Endodermal cell (in vitro differentiated cells): ENCODE results near the gene SLC38A7. TPM values are rescaled to one million over a fixed set of nuclear protein-coding genes. Genes with fewer than 3 reads are reported as not detected.

Experiments
- DNase-seq: peaks from one replicate; pipeline ENCODE4 v3.0.0-alpha.2; 2017
- H3K27ac ChIP-seq: 2 replicates; pipeline ENCODE4 v1.5.1; 2013; ENCODE audit warnings: mild to moderate bottlenecking, low read depth, low read length, moderate library complexity
- H3K27me3 ChIP-seq: 2 replicates; pipeline ENCODE4 v1.6.1; 2013; ENCODE audit warnings: mild to moderate bottlenecking, low read length, moderate library complexity; ENCODE audit not compliant: insufficient read depth, control insufficient read depth, poor library complexity, severe bottlenecking
- H3K36me3 ChIP-seq: 2 replicates; pipeline ENCODE4 v1.7.0; 2013; ENCODE audit warnings: mild to moderate bottlenecking, low read length, moderate library complexity; ENCODE audit not compliant: control insufficient read depth, insufficient read depth
- H3K4me1 ChIP-seq: one replicate; pipeline ENCODE4 v1.7.0; 2013; ENCODE audit warnings: low read length; ENCODE audit not compliant: control insufficient read depth, insufficient read depth
- H3K4me3 ChIP-seq: 2 replicates; pipeline ENCODE4 v1.5.1; 2013; ENCODE audit warnings: mild to moderate bottlenecking, low read length, moderate library complexity
- H3K9ac ChIP-seq: 2 replicates; pipeline ENCODE4 v1.6.1; 2013; ENCODE audit warnings: mild to moderate bottlenecking, low read length, moderate library complexity; ENCODE audit not compliant: poor library complexity, severe bottlenecking; ENCODE audit errors: extremely low read depth
- H3K9me3 ChIP-seq: 2 replicates; pipeline ENCODE4 v1.6.1; 2013; ENCODE audit warnings: mild to moderate bottlenecking, low read length, moderate library complexity; ENCODE audit not compliant: control insufficient read depth
- H3K27ac Mint-ChIP-seq: 2 replicates; pipeline ENCODE4 v1.8.0; 2020; ENCODE audit warnings: mixed read lengths
- H3K27me3 Mint-ChIP-seq: 2 replicates; pipeline ENCODE4 v1.8.0; 2021; ENCODE audit warnings: mild to moderate bottlenecking, mixed read lengths; ENCODE audit not compliant: insufficient read depth
- H3K36me3 Mint-ChIP-seq: 2 replicates; pipeline ENCODE4 v1.8.0; 2020; ENCODE audit warnings: low read depth, mixed read lengths
- H3K4me1 Mint-ChIP-seq: 2 replicates; pipeline ENCODE4 v1.8.0; 2020; ENCODE audit warnings: mixed read lengths
- H3K4me3 Mint-ChIP-seq: 2 replicates; pipeline ENCODE4 v1.8.0; 2020; ENCODE audit warnings: mild to moderate bottlenecking, moderate library complexity, mixed read lengths
- H3K9me3 Mint-ChIP-seq: 2 replicates; pipeline ENCODE4 v1.8.0; 2020; ENCODE audit warnings: mild to moderate bottlenecking, mixed read lengths
- WGBS, 2 experiments: methylation state at CpG; one replicate each; pipeline versions ENCODE4 v1.1.5 to v1.1.7; 2013; ENCODE audit warnings: missing lambda C conversion rate in 2 of 2, mixed read lengths in 1 of 2; ENCODE audit not compliant: insufficient coverage in 1 of 2, insufficient read length in 1 of 2; 5-methylcytosine and 5-hydroxymethylcytosine counted together
- total RNA-seq, 2 donors: library from RNA; stranded (reverse); fragmentation: NEBNext Ultra II Directional in 1 of 2; extraction: Animal tissue kit (Norgen Biotek cat#: 25700) in 1 of 2; gene quantifications; 2 replicates in 1 of 2; 3 replicates in 1 of 2; pipeline ENCODE4 v1.2.1, GENCODE V29; 2021
- TF ChIP-seq, protein P1 (sequence below): fragments of 200-600 bp; sonication (generic); conservative IDR thresholded peaks from 2 replicates; pipeline ENCODE4 v1.5.0; 2021; ENCODE audit warnings: antibody characterized with exemption, mild to moderate bottlenecking

The SLC38A7 gene
- total RNA-seq, 2 donors from 2014 or later, result 42.5 to 53.8 TPM

DNA sequence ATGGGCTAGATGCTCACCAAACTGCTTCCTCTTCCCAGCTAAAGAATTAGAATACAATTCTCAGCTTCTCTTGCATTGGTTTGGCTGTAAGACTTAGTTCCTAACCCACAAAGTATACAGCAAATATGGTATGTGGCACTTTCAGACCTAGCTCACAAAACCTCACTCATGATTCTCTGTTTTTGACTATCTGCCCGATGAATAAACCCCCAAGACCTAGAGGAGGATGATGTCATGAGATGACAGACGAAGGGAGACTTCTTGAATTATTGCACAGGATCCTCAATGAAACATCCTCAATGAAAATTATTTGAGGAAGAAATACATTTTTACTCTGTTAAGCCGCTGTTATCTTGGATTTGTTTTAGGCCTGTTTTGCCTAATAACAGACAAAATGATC lies 69.3 kb downstream of the SLC38A7 start:
- WGBS, 2 experiments, result 0 to 42% methylated on average over 1 to 2 of the region's 3 CpGs
- Mint-ChIP-seq H3K9me3 (no peaks in the 10 kb centered on the region), H3K27ac (peak overlapping the region; percentile 19)

More for the DNA sequence above, 69.3 kb downstream of the SLC38A7 start:
- peaks cover 40% of the 10 kb centered on the region for H3K36me3 Mint-ChIP-seq
- Histone ChIP-seq H3K9me3 (no peaks in the 10 kb centered on the region), H3K4me1 (no peaks in the 10 kb centered on the region), H3K4me3 (no peak overlapping the region), H3K9ac (no peak overlapping the region), H3K27ac (no peak overlapping the region), H3K36me3 (peaks cover 58% of the 10 kb centered on the region), H3K27me3 (no peaks in the 10 kb centered on the region)
- TF ChIP-seq, protein P1, sequence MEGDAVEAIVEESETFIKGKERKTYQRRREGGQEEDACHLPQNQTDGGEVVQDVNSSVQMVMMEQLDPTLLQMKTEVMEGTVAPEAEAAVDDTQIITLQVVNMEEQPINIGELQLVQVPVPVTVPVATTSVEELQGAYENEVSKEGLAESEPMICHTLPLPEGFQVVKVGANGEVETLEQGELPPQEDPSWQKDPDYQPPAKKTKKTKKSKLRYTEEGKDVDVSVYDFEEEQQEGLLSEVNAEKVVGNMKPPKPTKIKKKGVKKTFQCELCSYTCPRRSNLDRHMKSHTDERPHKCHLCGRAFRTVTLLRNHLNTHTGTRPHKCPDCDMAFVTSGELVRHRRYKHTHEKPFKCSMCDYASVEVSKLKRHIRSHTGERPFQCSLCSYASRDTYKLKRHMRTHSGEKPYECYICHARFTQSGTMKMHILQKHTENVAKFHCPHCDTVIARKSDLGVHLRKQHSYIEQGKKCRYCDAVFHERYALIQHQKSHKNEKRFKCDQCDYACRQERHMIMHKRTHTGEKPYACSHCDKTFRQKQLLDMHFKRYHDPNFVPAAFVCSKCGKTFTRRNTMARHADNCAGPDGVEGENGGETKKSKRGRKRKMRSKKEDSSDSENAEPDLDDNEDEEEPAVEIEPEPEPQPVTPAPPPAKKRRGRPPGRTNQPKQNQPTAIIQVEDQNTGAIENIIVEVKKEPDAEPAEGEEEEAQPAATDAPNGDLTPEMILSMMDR, result no peak
- no peaks in the 10 kb centered on the region for H3K4me1 Mint-ChIP-seq
- no peak overlapping the region for H3K4me3 Mint-ChIP-seq
- no peak for DNase-seq
- H3K27me3 Mint-ChIP-seq, result no peaks in the 10 kb centered on the region

Other genes starting within 250 kb of the SLC38A7 start
- gene NDRG4, start 184.6 kb downstream of the SLC38A7 start, total RNA-seq, result 10 to 100 TPM; 81.9 to 95.9 TPM
- 10 to 100 TPM; 37.2 to 42.3 TPM for gene SETD6, start 169.3 kb downstream of the SLC38A7 start, total RNA-seq
- 100 to 1,000 TPM; 253 to 263 TPM for gene CNOT1, start 54.9 kb downstream of the SLC38A7 start, total RNA-seq
- gene GOT2, start 49.5 kb upstream of the SLC38A7 start, total RNA-seq, result 100 to 1,000 TPM; 106 to 128 TPM